ENCODE results near the gene AKT3.

AKT3 gene

DNA sequence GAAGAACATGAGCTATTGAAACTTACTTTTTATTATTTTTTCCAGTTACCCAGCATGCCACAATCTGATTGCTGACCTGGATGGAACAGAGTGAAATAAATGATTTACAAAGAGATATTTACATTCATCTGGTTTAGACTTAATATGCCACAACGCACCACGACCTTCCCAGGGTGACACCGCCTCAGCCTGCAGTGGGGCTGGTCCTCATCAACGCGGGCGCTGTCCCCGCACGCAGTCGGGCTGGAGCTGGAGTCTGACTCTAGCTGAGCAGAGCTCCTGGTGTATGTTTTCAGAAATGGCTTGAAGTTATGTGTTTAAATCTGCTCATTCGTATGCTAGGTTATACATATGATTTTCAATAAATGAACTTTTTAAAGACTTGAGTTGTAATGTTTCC is 350.3 kb downstream of the AKT3 start:
- no peak for DNase-seq

DNA sequence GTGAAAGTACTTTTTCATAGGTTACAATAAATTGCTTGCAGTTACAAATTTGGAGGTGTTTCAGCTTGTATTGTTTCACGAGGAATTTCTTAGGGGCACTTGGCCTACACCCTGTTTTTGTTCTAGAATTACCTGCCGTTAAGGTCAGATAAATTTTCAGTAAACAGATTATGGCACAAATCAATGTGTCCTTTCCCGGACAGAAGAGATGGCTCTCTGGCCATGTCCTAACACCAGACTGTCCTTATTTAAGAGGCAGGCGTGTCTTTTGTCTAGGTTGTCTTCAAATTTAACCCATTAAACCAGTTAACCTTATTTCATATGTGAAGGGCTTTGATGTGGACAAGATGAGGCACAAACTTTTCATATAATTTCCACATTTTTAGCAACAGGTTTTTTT is 350.8 kb downstream of the AKT3 start:
- DNase-seq = no peak

DNA sequence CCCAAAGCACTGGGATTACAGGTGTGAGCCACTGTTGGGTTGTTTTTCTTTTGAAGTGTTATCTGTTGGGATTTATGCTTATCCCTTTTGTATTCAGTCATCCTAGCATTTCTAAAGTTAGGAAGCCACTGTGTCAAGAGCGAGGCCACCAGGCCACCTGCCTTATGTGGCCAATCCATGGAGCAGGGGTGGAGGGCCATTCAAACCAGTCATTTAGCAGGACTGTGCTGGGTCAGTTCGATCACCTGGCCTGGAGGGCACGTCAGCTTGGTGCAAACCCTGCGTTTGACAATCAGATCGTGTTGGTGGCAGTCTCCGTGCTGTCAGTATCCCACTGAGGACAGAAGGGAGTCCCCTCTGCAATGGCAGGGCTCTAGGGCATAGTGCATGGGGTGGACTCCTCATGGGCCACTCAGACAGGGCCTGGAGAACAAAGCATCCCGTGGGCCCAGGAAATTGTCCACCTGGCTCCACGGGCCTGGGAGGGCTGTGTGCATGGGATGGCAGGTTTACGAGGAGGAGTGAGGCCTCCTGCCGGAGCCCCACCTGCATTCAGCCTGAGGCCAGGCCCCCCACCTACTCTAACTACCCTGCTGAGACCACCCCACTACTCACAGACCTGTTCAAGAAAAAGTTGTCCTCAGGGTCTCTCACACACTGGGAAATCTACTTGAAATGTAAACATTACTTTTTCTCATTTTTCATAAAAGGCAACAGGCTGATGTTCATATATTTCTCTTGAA is 351.9 kb downstream of the AKT3 start:
- no peak for DNase-seq

DNA sequence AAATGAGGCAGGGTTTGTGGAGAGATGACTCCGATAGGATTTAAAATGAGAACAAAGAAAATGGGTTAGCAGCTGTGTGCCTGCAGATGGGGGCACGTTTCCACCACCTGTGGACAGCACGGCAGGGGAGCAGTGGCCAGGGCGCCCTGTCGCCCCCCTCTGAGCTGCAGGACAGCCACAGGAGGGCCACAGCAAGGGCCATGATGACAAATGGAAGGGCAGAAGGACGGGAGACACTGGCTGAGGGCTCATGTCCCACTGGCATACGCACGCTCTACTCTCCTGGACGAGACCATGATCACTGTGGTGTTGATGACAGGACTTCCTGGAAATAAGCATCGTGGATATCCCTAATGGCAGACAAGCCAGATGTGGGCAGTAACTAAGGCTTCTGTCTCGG is 353.2 kb downstream of the AKT3 start:
- DNase-seq = no peak

DNA sequence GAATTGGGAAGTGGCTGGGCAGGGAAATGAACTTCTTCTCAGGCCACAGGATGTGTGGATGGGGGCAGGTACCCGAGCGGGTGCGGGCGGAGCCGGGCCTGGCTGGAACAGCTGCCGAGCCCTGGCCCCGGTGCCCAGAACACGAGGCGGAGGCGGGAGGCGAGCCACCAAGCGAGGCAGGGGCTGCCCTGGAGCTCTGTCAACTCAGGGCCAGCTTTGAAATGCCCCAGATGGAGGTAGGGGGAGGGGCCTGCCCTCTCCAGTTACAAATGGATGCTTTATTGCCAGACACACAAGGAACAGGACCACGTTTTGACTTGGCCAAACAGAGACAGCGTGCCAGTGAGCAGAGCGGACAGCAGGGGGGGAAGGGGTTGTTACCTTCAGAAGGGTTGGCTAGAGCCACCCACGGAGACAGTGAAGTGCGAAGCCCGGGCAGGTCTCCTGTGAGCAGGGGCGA is 353.8 kb downstream of the AKT3 start:
- no peak for DNase-seq

DNA sequence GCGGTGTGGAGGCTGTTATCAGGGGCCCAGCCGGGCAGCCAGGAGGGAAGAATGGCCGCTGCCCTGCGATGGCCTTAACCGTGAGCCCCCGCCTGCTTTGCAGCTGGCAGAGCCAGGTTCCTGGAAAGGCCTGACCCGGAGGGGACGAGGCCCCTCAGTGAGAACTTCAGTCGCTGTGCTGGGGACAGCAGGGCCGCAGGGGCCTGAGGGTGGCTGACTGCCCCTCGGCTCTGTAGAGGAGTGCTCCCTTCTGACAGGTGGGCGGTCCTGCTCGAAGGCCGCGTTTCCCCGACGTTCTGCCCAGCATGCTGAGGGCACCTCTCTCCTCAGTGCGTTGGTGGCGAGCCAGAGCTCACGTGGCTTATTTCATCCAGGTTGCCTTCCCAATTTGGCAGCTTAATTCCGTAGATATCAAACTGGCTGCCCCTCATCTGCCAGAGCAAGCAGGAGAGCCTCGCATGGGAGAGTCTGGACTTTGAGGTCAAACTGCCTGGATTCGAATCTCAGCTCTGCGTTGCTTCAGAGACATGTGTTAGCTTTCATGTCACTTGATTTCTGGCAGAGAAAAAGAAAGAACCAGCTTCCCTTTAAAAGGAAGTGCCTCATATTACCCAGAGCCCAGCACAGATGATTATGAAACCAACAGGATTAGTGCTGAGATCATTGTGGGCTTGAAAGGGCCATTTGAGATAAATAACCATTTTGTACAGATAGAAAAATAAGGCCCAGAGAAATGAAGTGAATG is 354.4 kb downstream of the AKT3 start:
- no peak for DNase-seq

DNA sequence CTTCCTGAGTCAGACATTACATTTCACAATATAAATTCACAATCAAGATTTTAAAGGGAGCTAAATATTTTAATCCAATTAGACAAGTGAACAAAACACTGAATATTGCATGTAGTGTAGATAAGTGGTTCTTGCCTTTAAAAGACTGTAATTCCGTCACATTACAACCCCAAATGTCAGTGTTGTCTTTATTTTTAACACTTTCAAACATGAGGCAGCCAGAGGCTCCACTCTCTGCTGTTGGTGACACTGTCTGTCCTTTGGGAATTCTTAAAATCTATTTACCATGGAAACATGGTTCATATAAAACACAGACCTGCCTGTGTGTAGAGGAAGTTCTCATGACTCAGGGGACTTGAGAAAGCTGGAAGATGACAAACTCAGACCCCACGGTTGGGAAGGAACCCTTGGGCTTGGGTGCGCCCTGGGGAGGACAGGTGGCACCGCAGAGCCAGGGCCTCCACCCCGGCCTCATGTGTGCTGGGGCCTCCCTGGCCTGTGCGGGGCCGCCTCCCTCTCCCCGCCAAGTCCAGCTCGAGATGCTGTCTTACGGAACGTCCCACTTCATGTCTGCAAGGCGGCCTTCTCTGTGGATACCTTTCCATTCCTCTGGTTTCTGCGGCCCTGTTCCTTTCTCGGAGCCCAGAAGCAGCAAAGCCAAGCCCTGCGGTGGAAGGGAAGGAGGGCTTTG is 355.2 kb downstream of the AKT3 start:
- no peak for DNase-seq

DNA sequence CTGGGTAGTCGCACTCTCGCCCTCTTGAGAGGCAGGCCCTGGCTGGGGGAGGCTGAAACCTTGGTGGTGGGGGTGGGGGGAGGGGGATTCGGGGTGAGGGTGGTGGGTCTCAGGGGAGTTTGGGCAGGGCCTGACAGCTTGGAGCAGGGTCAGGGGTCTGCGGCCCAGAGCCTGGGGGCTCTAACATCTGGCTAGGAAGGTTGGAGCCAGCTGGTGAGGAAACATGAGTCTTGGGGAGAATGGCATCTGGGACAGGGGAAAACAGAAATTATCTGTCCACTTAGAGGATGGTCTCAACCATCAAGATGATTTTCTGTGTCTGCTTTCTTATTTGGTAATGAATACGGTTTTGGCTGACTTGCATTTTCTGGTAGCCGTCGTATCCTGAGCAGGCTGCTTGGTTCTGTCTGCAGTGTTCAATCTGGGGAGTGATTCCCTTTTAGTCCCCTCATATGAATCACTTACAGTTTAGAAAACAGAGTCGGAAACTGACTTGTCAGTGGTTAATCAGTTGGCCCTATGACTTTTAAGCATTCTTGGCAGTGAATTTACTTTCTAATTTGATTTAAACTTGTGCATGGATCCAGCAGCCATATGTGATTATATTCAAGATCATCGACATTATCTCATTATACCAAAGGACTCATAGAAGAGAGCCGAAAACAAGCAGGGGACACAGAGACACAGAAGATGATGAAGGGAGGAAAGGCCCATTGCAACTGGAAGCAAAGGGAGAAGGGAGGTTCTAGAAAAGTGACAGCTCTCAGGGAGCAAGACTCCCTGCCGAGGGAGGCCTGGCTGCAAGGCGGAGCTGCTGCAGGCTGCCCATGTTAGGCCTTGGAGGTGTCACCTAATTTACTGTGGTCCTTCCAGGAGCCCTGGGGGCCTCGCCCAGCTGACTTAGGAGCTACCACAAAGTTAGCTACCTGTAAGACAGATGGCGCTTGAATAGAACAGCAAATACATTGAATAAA is 356.6 kb downstream of the AKT3 start:
- DNase-seq = no peak

DNA sequence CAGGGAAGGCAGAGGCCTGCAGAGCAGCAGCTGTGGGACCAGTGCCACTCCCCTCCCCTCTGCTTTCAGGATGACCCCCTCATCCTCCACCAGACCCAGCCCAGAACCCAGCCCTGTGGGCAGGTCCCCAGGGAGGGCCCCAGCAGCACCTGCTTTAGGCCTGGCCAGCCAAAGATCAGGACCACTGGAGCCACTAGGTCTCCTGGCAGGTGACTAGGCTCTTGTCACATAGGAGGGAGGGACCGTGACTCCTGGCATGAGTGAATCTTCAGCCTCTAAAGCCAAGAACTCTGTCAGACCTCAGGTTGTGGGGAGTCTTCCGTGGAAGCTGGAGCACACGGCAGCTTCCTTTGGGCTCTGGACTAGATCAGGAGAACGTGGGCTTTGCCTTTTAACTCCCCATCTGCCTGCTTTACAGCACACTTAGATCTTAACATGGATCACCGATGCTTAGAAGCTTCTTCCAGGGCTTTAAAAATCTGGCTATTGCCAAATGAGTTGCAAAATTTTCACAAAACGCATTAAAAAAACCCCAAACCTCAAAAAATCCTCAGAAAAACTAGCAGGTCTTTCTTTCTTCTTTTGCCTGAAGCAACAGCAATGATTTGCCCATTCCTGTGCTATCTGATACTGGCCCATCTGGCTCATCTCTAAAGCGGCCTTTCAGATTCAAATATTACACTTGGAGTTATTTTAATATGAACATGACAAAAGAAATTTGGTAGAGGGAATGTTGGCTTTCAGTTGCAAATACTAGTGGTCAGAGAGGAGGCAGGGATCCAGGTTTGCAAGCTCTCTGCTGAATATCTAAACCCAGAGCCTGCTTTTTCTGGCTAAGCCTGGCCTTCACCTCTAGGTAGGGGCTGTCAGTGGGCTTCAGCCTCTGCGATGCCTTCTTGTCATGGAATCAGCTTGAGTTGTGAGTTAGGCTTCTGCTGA is 359.0 kb downstream of the AKT3 start:
- DNase-seq = no peak

DNA sequence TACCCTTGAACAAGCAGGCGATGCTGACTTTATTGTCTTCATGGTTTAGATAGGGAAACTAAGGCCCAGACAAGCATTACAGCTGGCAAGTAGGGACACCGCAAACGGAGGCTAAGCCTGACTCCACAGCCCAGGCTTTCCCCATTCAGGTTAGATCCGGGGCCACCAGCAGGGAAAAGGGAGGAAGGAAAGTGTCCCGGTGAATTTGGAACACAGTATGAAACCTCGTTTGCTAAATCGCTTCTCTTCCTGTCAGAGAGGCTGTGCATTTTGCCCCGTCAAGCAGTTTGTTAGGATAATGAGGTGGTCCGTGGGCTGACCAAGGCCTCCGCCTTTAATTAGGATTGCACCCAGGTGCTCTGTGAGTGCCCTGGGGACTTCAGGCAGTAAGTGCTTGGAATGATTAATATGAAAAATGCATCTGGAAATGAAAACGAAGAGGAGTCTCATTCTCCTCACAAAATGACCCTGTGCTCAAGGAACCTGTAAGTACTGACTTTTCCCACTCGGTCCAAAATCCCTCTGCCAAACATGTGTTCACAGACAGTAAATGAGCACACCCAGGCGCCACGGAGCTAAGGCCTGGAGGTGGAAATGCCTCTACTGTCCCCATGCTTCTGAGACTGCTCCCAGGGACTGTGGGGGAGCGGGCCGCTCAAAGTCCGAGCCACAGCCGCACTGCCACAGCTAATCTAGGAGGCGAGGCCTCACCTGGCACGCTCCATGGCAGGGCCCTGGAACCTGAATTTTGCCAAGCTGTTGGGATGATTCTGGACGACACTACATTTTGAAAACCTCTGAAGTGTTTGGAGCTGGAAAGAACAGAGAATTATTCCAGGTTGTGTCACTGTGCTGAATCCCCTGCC is 360.1 kb downstream of the AKT3 start:
- DNase-seq = no peak

DNA sequence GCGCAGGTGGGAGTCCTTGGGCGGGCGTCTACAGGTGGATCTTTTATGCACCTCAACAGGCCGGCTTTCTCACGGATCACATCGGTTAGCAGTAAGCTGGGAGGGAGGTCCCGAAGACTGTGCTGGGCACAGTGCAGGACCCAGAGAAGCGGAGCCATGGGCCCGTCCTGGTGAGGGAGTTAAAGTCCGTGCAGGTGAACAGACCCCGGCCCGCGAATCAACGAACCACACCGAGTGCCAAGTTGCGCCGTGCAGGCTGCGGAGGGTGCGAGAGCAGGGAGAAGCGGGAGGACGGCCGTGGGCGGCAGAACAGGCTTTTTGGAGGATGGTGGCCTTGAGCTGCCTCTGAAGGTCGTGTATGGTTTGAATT is 360.9 kb downstream of the AKT3 start:
- no peak for DNase-seq

DNA sequence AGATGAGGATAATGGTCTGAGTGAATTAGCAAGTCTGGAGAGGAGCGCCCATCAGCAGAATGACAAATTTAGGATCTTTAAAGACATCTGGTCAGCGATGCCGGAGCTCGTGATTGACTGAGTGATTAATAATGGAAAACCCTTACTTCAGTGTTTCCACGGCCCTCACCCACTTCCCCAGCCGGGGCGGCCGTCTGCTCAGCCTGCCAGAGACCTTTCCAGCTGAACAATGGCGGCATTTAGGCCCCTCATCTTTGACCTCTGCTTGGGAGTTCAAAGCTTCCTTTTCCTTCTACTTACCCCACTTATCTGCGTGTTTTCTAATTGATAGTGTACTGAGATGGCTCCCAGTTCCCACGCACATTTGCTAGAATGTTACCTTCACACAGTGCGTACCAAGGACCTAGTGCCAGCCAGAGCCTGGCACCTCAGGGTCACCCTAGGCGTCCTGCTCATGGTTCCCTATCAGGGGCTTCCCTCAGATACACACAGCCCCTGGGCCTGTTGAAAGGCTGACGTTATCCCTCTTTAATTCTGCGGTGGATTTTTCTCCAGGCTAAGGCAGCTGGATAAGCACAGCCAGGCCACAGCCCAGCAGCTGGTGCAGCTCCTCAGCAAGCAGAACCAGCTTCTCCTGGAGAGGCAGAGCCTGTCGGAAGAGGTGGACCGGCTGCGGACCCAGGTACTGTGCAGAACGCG is 361.4 kb downstream of the AKT3 start:
- no peak for DNase-seq

DNA sequence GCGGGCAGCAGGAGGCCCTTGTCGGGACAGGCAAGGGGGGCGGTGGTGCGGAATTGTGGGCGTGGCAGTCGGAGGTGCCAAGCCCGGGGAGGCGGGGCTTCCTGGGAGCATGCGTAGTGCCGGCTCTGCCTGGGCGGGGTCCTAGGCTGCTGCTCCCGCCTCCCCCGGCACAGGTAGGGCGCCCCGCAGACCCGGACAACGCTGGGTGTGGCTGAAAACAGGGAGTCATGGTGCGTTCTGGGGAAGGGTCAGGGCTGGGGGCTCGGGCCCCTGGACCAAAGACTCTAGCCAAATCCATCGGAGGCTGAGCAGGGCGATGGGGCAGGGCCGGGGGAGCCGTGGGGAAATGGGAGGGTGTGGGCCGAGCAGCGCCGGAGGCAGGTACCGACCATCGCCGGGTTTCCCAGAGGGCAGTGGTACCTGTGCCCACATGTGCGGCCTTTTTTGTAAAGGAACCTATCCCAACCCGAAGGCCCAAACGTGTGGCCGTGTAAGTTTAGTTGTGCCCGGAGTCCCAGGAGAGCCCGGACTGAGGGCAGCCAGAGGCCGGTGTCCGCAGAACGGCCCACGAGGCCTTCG is 362.3 kb downstream of the AKT3 start:
- no peak for DNase-seq

DNA sequence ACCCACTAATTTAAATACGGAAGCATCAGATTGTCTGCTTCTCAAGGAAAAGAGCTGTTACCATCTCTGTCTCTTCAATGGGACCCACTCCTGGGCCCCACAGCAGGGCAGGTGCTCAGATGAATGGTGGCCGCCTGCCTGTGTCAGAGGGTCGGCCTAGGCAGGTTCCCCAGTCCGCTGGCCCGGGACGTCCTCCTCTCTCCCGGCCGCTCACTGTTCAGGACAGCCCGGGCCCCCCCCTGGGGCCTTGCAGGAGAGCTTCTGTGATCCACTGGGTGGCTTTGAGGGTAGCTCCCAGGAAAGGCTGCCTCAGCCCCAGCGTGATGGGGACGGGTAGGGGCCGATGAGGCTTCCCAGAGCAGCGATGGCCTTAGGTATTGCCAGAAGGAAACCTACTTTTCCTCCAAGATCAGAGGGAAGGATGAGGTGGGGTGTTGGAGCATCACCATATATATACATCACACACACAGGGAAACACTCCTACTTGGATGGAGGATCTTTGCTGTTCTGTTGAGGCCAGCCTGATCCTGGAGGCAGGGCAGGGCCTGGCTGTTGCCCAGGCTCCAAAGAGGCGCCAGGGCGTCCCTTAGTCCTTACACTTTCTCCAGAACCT is 362.9 kb downstream of the AKT3 start:
- no peak for DNase-seq

DNA sequence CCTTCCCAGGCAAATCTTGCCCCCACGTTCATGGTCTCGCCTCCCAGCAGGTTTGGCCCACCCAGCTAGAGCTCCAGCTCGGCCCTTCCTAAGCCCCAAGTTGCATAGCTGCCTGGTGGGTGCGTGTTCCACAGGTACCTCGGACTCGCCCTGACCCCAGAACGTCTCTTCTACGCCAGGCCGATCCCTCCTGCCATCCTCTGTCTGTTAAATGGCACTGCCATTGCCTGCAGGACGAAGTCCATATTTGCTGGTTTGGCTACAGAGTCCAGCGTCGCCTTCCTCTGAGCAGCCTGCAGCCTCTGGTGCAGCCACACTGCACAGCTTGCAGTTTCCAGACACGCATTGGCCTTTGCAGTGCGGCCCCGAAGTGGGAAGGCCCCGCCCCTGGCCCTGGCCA is 366.1 kb downstream of the AKT3 start:
- DNase-seq = no peak

DNA sequence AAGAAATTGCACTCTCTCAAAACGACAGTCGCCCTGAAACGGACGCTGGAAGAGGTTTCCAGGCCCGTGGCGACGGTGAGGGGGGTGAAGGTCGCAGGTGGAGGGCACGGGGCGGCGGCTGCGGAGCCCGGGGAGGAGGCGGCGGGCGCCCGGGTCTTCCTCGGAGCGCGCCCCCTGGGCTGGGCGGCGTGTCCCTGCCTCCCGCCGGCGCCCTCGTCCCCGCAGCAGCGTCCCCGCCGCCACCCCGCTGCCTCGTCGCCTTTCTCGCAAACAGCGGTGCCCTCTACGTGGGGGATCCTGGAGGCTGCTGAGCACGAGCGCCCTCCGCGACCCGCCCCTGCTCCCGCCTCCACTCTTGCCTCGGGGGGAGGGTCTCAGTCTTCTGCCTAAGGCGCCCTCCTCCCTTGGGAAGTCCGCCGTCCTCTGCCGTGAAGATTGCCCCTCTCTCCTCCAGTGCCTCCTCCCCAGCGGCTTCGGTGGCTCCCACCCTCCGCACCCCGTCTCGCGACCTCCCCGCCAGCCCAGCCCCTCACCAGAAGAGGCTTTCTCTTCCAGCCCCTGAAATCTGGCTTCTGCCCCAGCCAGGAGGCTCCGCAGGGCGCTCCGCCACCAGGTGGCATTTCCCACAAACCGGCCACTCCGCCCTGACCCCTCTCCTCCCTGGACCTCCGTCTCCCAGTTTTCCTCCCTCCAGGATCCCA is 366.8 kb downstream of the AKT3 start:
- no peak for DNase-seq

DNA sequence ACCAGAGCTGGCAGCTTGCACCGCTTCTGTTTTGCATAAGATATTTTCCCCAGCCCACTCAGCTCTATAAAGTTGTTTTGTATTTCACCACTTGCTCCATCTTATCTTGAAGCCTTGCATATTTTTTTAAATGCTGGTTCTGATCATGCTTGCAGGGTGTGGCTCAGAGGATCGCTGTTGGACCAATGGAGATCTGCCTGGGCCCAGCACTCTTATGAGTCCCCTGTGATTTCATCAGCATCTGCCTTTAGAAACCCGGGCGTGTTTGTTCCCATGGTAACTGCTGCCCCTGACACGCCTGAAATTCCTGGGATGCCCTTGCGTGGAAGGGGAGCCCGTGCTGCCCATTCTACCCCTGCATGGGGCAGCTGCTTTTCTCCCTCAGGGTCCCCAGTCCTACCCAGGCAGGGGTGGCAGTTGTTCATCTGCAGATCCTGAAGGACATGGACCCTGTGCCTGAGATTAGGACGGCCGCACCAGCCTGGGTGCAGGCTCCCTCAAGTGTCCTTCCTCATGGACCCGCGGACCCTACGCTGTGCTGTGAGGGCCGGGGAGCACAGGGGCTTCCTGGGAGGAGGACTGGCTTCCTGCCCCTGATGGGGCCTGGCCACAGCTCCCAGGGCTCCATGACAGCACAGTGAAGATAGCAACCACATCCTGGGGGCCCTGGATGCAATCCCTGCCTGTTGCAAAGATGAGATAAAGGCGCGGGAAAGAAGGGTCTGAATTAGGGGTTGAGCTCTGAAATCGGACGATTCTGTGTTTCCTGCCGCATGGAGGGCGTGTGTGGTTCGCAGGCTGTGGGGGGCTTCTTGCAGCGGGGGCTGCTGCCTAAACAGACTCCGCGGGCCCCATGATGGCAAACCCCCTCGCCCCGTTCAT is 367.7 kb downstream of the AKT3 start:
- no peak for DNase-seq

Data from activated CD4-positive, alpha-beta T cell treated with anti-CD3 and anti-CD28 coated beads, Interleukin-2, amount 50 U/mL, for 1 hour (primary cell).